CD14-positive monocyte (primary cell): ENCODE measurements around the gene SYNRG. TPM values are rescaled to one million over a fixed set of nuclear protein-coding genes. Genes with fewer than 3 reads are reported as not detected.

Experiments used
- DNase-seq, 3 donors: peaks; one replicate each; pipeline ENCODE4 v3.0.0-alpha.2; 2011 to 2022
- H2AFZ ChIP-seq: 2 replicates; pipeline ENCODE4 v1.6.0; 2012; ENCODE audit warnings: mild to moderate bottlenecking, low read depth, low read length, inconsistent platforms; ENCODE audit not compliant: insufficient read depth, poor library complexity, severe bottlenecking
- H3K27ac ChIP-seq, 2 donors: 1 replicate in 1 of 2; 2 replicates in 1 of 2; pipeline ENCODE4 v1.5.1; 2012 to 2013; ENCODE audit warnings: low read length in 2 of 2, control low read depth in 1 of 2, inconsistent platforms in 1 of 2, low read depth in 1 of 2, mild to moderate bottlenecking in 1 of 2
- H3K27me3 ChIP-seq, 2 donors: one replicate each; pipeline versions ENCODE4 v1.6.0 to v1.6.1; 2011 to 2013; ENCODE audit warnings: low read length in 2 of 2; ENCODE audit not compliant: control insufficient read depth in 2 of 2, insufficient read depth in 2 of 2
- H3K36me3 ChIP-seq, 2 donors: replicated peaks in 1 of 2; 1 replicate in 1 of 2; 2 replicates in 1 of 2; pipeline versions ENCODE4 v1.5.1 to v1.6.1; 2012 to 2013; ENCODE audit warnings: low read length in 2 of 2, control low read depth in 1 of 2, inconsistent platforms in 1 of 2, mild to moderate bottlenecking in 1 of 2; ENCODE audit not compliant: insufficient read depth in 2 of 2, control insufficient read depth in 1 of 2
- H3K4me1 ChIP-seq, 2 donors: 1 replicate in 1 of 2; 2 replicates in 1 of 2; pipeline versions ENCODE4 v1.5.1 to v1.6.1; 2012 to 2013; ENCODE audit warnings: low read length in 2 of 2, control low read depth in 1 of 2, inconsistent platforms in 1 of 2, mild to moderate bottlenecking in 1 of 2, moderate library complexity in 1 of 2; ENCODE audit not compliant: insufficient read depth in 2 of 2, control insufficient read depth in 1 of 2
- H3K4me2 ChIP-seq: replicated peaks from 2 replicates; pipeline ENCODE3; 2012; ENCODE audit warnings: low read length, moderate library complexity, mild to moderate bottlenecking; ENCODE audit not compliant: poor library complexity, severe bottlenecking; ENCODE audit errors: extremely low read depth
- H3K4me3 ChIP-seq, 3 experiments: fragments of 200-600 bp in 1 of 3; sonication (generic) in 1 of 3; replicated peaks in 1 of 3; 1 replicate in 2 of 3; 2 replicates in 1 of 3; pipeline ENCODE4 v1.5.1; 2011 to 2013; ENCODE audit warnings: low read length in 3 of 3, mild to moderate bottlenecking in 3 of 3, control low read depth in 2 of 3, low read depth in 2 of 3, inconsistent platforms in 1 of 3, moderate library complexity in 1 of 3
- H3K79me2 ChIP-seq: 2 replicates; pipeline ENCODE4 v1.6.0; 2012; ENCODE audit warnings: mild to moderate bottlenecking, control low read depth, inconsistent platforms, low read length, moderate library complexity; ENCODE audit not compliant: insufficient read depth
- H3K9ac ChIP-seq: 2 replicates; pipeline ENCODE4 v1.6.0; 2017; ENCODE audit warnings: low read length, mild to moderate bottlenecking; ENCODE audit not compliant: insufficient read depth, poor library complexity, severe bottlenecking
- H3K9me3 ChIP-seq, 2 donors: replicated peaks in 1 of 2; 1 replicate in 1 of 2; 2 replicates in 1 of 2; pipeline versions ENCODE4 v1.5.1 to v1.6.1; 2012 to 2013; ENCODE audit warnings: low read length in 2 of 2, control low read depth in 1 of 2; ENCODE audit not compliant: control insufficient read depth in 1 of 2, insufficient read depth in 1 of 2
- H4K20me1 ChIP-seq: 2 replicates; pipeline ENCODE4 v1.6.0; 2012; ENCODE audit warnings: mild to moderate bottlenecking, low read length, control low read depth, moderate library complexity; ENCODE audit not compliant: insufficient read depth
- H3K27ac Mint-ChIP-seq, 7 donors: one replicate each; pipeline ENCODE4 v1.8.0; 2020; ENCODE audit warnings: mild to moderate bottlenecking in 7 of 7, mixed read lengths in 7 of 7, moderate library complexity in 6 of 7, inconsistent platforms in 2 of 7
- H3K27me3 Mint-ChIP-seq, 3 donors: one replicate each; pipeline ENCODE4 v1.8.0; 2021 to 2022; ENCODE audit warnings: low read depth in 3 of 3, mild to moderate bottlenecking in 3 of 3, mixed read lengths in 3 of 3, moderate library complexity in 3 of 3, inconsistent platforms in 1 of 3
- H3K36me3 Mint-ChIP-seq, 2 donors: one replicate each; pipeline ENCODE4 v1.8.0; 2020; ENCODE audit warnings: mixed read lengths in 2 of 2, inconsistent platforms in 1 of 2, mild to moderate bottlenecking in 1 of 2
- H3K4me1 Mint-ChIP-seq: one replicate; pipeline ENCODE4 v1.8.0; 2020; ENCODE audit warnings: mild to moderate bottlenecking, mixed read lengths
- H3K4me3 Mint-ChIP-seq, 2 donors: one replicate each; pipeline ENCODE4 v1.8.0; 2020; ENCODE audit warnings: mild to moderate bottlenecking in 2 of 2, mixed read lengths in 2 of 2, moderate library complexity in 1 of 2
- H3K9me3 Mint-ChIP-seq, 7 donors: one replicate each; pipeline ENCODE4 v1.8.0; 2020 to 2022; ENCODE audit warnings: mixed read lengths in 7 of 7, mild to moderate bottlenecking in 6 of 7, moderate library complexity in 6 of 7, inconsistent platforms in 2 of 7
- WGBS: methylation state at CpG from one replicate; pipeline ENCODE4 v1.1.5; 2013; ENCODE audit warnings: missing lambda C conversion rate; ENCODE audit not compliant: insufficient coverage; 5-methylcytosine and 5-hydroxymethylcytosine counted together
- intact Hi-C, 2 donors: fragments of 100-400 bp; cut with micrococcal nuclease; formaldehyde crosslinking; loops; one replicate each; pipeline versions ENCODE4 v1.15.0 to v1.15.1; 2023
- polyA plus RNA-seq, 3 donors: library from polyadenylated mRNA; depleted of rRNA in 1 of 3; unstranded in 2 of 3; stranded (reverse) in 1 of 3; fragments of 300-500 nt in 2 of 3; fragments of >200 nt in 1 of 3; fragmentation: Illumina TruSeq in 2 of 3; gene quantifications; 1 replicate in 2 of 3; 2 replicates in 1 of 3; pipeline ENCODE4 v1.2.3, GENCODE V29; 2012 to 2021
- TF ChIP-seq, protein P1 (sequence below): fragments of 200-600 bp; IDR thresholded peaks from one replicate; pipeline ENCODE4 v1.8.0; 2022; ENCODE audit warnings: antibody characterized with exemption, mild to moderate bottlenecking

SYNRG gene
- polyA plus RNA-seq, 3 donors, result 13.1 to 17.5 (median 16.9) TPM

DNA sequence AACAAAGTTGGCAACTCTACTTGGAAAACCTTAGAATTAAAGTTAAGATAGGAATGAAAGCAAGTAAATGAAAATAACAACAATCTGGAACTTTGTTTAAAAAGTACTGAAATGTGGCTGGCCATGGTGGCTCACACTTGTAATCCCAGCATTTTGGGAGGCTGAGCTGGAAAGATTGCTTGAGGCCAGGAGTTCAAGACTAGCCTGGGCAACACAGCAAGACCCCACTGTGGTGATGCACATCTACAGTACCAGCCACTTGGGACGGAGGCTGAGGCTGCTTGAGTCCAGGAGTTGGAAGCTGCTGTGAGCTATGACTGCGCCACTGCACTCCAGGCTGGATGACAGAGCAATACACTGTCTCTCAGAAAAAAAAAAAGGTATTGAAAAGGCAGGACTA, 51.7 kb downstream of the SYNRG start:
- Histone ChIP-seq H3K4me3 (no peak overlapping the region), H3K4me2 (no peak overlapping the region), H3K4me1 (no peaks in the 10 kb centered on the region), H3K9ac (no peak overlapping the region), H3K9me3 (no peaks in the 10 kb centered on the region), H4K20me1 (peaks cover 6% of the 10 kb centered on the region), H3K79me2 (no peaks in the 10 kb centered on the region), H3K36me3 (peaks cover 81 to 89% of the 10 kb centered on the region in 2 donors), H2AFZ (no peak overlapping the region), H3K27ac (no peak overlapping the region), H3K27me3 (no peaks in the 10 kb centered on the region)
- Mint-ChIP-seq H3K4me1 (peaks cover 5% of the 10 kb centered on the region), H3K27me3 (no peaks in the 10 kb centered on the region), H3K36me3 (peaks cover 74 to 81% of the 10 kb centered on the region in 2 donors), H3K9me3 (no peaks in the 10 kb centered on the region), H3K4me3 (no peak overlapping the region), H3K27ac (no peak overlapping the region)
- TF ChIP-seq, protein P1, sequence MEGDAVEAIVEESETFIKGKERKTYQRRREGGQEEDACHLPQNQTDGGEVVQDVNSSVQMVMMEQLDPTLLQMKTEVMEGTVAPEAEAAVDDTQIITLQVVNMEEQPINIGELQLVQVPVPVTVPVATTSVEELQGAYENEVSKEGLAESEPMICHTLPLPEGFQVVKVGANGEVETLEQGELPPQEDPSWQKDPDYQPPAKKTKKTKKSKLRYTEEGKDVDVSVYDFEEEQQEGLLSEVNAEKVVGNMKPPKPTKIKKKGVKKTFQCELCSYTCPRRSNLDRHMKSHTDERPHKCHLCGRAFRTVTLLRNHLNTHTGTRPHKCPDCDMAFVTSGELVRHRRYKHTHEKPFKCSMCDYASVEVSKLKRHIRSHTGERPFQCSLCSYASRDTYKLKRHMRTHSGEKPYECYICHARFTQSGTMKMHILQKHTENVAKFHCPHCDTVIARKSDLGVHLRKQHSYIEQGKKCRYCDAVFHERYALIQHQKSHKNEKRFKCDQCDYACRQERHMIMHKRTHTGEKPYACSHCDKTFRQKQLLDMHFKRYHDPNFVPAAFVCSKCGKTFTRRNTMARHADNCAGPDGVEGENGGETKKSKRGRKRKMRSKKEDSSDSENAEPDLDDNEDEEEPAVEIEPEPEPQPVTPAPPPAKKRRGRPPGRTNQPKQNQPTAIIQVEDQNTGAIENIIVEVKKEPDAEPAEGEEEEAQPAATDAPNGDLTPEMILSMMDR, result no peak
- no peak for DNase-seq
- intact Hi-C loops, result no loop called here
- 100% methylated on average over 1 of the region's 2 CpGs for WGBS

DNA sequence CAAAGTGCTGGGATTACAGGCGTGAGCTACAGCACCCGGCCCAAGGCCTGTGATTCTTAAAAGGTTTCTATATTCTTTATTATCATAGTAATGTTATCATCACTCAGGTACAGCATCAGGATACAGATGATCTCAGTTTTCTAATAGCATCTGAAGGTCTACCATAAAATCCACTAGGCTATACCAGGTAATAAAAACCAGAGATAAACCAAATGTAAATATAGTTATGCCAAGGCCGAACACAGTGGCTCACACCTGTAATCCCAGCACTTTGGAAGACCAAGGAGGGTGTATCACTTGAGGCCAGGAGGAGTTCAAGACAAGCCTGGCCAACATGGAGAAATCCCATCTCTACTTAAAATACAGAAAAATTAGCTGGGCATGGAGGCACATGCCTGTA, 53.8 kb downstream of the SYNRG start:
- no peaks in the 10 kb centered on the region for H3K27me3 ChIP-seq
- Mint-ChIP-seq H3K9me3 (no peaks in the 10 kb centered on the region), H3K27ac (no peak overlapping the region), H3K4me1 (peaks cover 5% of the 10 kb centered on the region), H3K27me3 (no peaks in the 10 kb centered on the region), H3K36me3 (peaks cover 75 to 76% of the 10 kb centered on the region in 2 donors), H3K4me3 (no peak overlapping the region)
- no peak overlapping the region for H3K4me2 ChIP-seq
- no peaks in the 10 kb centered on the region for H3K79me2 ChIP-seq
- no peak overlapping the region for H3K4me3 ChIP-seq
- H3K9me3 ChIP-seq, result no peaks in the 10 kb centered on the region
- TF ChIP-seq, protein P1, result no peak
- no peak overlapping the region for H3K9ac ChIP-seq
- H3K4me1 ChIP-seq, result no peaks in the 10 kb centered on the region
- H2AFZ ChIP-seq, result no peak overlapping the region
- DNase-seq, result no peak
- peaks cover 21% of the 10 kb centered on the region for H4K20me1 ChIP-seq
- intact Hi-C loops, result no loop called here
- H3K36me3 ChIP-seq, result peaks cover 67 to 88% of the 10 kb centered on the region in 2 donors
- WGBS, result no CpG with 5 or more reads among the region's 3 CpGs
- no peak overlapping the region for H3K27ac ChIP-seq
